HG03066 (cell line): ENCODE results near the gene FJX1.
"Not testable (repeated sequence)": the region's sequence is repeated elsewhere in the genome, so short reads cannot be mapped to it uniquely, and the experiment has no call there.

Source experiments
- ATAC-seq: cut with Tn5 transposase; IDR thresholded peaks from one replicate; pipeline ENCODE4 v1.9.1; 2021; ENCODE audit warnings: low read depth; ENCODE audit not compliant: unreplicated experiment

The FJX1 gene

DNA sequence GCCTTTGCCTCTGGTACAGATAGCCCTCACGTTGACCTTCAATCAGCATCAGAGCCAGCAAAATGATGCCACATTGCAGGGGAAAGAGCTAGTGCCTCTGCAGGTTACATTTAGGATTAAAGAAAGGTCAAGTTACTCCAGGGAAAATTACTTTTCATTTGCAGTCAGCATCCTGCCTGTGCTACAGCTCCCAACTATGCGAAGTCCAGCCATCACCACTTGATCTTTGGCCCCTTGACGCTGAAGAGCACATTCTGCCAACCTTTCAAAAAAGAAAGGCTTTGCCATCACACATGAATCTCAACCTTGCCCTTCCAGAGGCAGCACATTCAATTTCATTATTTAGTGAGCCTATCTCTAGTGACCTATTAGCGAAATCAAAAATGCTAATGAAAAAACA, 11.3 kb downstream of the FJX1 start:
- ATAC-seq = no peak

DNA sequence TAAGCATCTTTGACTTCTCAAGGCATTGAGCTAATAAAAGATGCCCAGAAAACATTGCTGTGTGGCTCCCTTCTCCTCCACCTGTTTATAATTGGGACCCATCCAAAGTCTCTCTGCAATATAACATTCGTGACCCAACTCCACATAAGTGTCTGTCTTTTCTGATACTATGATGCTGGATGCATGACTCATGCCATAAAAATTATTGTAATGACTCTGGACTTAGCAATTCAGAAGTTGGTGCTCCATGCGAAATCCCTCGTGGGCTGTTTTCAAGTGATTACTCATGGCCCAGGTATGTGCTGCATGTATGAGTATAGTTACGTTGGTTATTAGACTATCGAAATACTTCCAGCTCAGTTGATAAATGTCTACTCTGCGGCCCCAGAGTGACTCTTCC, 11.7 kb downstream of the FJX1 start:
- no peak for ATAC-seq

DNA sequence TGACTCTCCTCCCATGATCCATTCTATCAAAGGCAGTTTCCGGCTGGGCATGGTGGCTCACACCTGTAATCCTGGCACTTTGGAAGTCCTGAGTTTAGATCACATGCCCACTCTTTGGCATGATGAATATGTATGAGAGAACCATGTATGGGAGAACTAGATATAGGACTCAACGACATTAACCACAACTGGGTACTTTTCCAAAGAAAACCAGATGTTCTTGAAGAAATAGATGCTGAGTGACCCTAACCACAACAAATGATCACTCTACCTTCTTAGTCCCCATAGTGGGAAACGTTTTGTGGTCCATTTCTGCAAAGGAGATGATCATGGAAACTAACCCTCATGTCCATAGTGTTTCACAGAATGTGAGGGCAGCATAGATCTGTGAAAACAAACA, 13.6 kb downstream of the FJX1 start:
- ATAC-seq = no peak

DNA sequence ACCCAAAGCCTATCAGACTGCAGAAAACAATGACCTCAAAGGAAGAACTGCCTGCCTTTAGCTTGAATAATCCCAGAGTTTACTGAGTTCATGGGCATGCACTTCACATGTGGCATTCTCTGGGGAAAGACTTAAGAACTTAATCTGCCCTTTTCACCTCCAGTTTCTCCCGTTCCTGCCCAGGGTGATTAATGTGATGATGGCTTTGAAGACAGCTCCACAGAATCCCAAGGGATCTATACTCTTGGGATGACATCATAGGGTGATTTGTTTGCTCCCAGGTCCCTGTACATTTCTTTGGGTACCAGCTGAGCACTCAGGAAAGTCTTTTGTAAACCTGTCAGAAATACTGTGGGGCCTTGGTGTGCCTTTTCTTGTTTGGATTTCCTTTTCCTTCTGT, 14.0 kb downstream of the FJX1 start:
- ATAC-seq = no peak

DNA sequence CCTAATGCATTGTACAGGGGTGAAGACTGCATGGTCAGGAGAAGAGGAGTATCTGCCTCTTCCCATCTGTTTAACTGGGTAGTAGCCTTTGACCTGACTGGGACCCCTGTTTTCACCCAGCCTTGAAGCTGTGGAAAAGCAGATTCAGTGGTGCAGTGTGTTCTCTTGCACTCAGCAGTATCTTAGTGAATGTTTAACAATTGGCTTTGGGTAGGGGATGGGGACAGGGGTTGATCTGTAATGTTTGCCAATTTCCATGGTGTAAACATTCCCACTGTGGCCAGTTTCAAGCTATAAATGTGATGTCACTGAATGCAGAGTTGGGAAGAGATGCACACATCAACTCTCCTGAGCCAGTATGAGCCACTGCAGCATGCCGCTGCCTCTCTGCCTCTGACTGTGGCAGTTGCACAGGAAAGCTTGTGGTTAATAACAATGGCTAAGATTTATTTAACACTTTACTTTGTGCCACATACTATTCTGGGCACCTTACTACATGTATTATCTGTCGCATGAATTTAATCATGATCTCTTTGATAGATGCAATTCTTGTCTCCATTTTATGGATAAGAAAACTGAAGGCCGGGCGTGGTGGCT, 15.7 kb downstream of the FJX1 start:
- ATAC-seq = no peak

DNA sequence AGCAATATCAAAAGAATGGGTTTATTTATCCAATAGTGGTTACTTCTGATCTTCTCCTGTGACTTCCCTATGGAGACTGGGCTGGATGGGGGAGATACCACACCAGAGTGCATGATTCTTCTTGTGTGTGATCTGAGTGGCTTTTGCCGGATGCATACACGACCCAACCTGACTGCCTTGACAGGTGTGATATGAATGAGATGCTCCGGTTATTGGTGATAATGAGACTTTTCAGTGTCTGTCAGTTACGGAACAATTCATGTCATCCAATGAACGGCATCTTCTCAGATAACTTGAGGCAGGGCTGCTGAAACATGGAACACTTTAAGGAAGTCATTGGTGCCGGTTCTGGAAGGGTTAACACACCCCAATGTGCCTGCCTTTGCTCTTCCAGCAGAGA, 17.7 kb downstream of the FJX1 start:
- ATAC-seq = no peak

DNA sequence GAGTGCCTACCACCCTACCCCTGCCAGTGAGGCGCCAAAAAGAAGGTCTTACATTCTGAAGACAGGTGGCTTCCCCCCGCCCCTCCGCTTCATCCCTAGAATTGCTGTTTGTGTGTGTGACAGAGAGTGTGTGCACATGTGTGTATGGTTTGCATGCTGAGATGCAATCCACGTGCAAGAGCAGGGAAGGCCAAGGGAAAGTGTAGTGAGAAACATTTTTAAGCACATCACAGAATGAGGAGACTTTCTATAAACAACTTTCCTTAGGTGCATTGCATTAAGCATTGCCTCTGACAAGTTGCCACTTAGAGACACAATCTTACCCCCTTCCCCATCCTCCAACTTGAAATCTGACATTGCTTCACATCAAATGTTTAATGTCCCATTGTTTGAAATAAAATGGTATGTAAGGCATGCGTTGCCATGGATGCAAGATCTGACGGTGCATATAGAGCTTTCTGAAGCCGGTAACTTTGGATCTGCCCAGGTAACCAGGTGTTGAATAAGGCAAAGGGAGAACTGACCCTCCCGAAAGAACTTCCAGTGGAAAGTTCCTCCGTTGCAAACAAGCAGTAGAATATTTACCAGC, 21.4 kb downstream of the FJX1 start:
- no peak for ATAC-seq

DNA sequence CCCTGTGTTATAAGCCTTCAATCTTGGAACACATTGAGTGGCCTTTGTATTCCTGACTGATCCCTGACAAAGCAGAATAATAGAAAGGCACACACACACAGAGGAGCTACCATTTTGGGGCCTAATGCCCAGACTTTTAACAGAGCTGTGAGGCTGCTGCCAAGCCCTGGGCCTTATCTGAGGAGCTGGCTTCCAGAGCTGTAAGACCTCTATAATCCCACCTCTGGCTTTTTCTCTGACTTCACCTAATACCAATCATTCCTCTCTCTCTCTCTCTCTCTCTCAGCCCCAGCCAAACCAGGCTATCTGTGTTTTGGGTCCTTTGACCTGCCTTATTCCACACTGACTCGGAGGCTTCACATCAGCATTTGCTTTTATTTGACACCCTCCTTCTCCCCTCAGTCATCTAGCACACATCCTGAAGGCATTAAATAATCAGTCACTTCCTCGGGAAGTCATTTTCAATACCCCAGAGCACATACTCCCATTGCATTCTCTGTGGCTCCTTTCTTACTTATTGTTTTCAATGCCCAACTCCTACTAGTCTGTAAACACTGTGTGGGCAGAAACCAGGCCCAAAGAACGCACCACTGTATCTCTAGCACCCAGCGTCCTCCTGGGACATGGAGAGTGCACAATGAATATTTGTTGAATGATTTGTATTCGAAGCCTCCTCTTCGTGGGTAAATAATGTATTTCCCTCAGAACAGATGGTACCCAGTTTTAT, 23.1 kb downstream of the FJX1 start:
- ATAC-seq = no peak

DNA sequence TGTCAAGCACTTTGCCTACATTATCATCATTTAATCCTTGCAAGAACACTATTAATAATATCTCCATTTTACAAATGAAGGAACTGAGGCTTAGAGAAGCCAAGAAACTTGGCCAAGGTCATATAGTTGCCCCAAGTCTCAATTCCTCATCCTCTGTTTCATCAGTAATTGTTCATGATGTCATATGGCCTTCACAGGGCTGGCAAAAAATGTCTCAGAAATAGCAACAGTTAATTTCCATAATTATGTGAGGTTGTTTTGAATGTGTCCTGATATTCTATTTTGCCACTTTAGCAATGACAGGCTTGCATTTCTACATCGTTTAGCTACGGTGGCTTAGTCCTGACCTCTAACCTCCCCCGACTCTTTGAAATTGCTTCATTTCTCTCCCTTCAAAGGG, 23.7 kb downstream of the FJX1 start:
- ATAC-seq = no peak

DNA sequence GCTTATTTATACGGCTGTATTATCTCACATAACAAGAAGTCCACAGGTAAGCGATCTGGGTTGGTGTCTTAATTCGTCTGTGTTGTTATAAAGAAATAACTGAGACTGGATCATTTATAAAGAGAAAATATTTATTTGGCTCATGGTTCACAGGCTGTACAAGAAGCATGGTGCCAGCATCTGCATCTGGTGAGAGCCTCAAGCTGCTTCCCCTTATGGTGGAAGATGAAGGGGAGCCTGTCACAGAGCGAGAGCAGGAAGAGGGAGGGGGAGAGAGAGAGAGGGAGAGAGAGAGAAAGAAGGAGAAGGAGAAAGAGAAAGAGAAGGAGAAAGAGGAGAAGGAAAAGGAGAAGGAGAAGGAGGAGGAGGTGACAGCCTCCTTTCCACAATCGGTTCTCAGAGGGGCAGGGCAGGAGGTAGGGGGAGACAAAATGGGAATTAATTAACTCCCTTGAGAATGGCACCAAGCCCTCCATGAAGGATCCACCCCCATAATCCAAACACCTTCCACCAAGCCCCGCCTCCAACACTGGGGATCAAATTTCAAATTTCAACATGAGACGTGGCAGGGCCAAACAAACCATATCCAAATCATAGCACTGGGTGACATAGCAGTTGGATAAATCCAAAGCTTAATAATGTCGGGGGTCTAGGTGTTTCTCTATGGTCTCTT, 29.3 kb downstream of the FJX1 start:
- no peak for ATAC-seq

DNA sequence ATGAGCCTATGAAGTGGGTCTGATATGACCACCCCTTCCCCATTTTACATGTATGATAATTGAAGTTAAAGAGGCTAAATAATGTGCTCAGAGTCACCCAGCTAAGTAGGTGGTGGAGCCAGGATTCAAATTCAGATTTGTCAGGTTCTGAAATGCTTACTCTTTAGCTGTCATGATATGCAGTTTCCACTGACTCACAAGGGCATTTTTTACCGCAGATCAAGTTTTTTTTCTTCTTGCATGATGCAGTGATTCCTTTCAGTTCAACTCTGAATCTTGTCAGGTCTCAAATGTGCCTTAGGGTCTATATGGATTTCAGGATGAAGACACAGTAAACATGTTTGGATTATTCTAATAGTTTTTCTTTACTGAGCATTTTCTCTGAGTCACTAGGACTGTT, 31.7 kb downstream of the FJX1 start:
- no peak for ATAC-seq

DNA sequence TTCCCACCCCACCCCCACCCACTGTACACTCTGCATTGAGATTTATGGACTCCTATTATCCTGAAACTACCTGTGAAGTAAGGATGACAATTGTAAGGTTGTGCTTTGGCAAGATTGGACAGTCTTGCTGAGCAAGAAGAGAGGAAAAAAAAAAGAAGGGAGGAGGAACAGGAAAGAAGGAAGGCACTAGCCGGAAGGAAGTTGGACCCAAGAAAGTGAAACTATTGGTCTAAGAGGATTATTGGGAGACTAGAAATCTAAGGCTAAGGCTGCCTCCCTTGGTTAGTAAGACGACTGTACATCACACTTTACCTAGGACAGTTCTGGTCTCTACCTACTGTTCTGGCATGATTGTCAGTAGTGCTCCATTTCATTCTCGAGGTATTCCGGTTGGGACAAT, 32.2 kb downstream of the FJX1 start:
- ATAC-seq = no peak

DNA sequence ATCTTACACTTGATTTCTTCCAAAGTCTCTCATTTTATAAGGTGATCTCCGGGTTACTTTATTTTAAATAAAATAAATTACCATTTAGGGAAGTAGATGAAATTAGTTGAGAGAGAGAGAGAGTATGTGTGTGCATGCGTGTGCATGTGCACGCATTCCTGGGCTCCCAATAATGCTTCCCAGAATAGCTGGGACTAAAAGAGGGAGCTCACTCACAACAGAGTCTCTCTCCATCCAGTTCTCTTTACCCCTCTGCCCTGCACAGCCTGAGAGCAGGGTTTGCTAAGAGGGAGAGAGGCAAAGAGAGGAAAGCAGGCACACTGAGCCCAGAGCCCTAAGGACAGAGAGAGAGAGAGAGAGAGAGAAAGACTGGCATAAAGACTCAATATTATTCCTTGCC, 33.0 kb downstream of the FJX1 start:
- ATAC-seq = no peak

DNA sequence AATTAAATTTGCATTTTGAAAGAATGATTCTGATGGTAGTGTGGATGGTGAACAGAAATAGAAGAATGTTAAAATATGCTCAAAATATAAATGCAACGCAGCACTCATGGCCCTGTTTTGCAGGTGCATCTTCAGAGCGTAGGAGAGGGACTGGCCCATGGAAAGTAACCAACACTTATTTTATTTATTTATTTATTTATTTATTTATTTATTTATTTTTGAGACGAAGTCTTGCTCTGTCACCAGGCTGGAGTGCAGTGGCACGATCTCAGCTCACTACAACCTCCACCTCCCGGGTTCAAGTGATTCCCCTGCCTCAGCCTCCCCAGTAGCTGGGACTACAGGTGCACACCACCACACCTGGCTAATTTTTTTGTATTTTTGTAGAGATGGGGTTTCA, 34.5 kb downstream of the FJX1 start:
- ATAC-seq = not testable (repeated sequence)

DNA sequence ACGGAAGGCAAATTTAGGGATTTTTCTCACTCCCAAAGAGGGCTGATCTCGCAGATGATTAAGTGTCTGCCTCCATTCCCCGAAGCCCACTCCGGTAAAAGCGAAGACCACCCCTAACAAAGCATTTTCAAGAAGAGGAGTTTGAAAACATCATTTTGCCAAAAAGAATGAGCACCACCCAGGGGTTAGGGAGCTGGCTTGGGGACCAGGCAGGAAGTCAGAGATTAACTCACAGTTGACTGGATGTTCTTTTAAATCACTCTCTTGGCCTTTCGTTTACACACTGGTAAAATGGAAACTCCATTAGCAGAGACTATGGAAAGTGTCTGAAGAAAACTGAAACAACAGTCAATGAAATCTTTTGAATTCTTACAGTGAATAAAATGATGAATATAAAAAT, 36.5 kb downstream of the FJX1 start:
- no peak for ATAC-seq

DNA sequence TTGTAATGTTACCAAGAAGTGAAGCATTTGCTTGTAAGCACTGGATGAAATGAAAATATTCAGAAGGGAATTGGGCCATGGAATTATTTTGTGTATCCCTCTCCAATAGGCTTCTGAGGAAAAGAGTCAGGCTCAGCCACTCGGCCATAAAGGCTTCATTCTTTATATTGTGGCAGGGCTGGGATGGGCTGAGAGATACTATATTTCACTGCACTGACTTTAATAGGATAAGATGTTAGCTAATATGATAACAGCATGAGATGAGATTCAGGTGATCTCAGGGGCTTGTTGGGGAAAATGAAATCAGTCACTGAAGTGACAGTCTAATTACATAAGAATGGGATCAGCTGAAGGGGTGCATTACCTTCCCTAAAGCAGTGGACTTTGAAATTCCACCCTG, 37.0 kb downstream of the FJX1 start:
- ATAC-seq = no peak

DNA sequence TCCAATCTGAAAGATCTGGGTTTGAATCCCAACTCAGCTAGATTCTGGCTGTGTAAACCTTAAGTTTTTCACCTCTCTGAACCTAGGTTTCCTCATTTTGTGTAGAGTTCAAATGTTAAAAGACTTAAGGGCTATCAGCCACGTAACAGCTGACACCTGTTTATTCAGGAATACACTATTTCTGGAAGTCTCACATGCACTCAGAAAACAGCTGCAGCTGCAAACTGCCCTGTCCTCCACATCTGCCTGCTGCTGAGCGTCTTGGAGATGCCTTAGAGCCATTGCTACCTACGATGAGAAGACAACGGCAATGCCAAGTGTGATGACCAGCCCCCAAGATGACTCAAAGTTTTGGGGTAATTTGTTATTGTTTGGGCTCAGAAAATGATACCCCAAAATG, 37.6 kb downstream of the FJX1 start:
- no peak for ATAC-seq

DNA sequence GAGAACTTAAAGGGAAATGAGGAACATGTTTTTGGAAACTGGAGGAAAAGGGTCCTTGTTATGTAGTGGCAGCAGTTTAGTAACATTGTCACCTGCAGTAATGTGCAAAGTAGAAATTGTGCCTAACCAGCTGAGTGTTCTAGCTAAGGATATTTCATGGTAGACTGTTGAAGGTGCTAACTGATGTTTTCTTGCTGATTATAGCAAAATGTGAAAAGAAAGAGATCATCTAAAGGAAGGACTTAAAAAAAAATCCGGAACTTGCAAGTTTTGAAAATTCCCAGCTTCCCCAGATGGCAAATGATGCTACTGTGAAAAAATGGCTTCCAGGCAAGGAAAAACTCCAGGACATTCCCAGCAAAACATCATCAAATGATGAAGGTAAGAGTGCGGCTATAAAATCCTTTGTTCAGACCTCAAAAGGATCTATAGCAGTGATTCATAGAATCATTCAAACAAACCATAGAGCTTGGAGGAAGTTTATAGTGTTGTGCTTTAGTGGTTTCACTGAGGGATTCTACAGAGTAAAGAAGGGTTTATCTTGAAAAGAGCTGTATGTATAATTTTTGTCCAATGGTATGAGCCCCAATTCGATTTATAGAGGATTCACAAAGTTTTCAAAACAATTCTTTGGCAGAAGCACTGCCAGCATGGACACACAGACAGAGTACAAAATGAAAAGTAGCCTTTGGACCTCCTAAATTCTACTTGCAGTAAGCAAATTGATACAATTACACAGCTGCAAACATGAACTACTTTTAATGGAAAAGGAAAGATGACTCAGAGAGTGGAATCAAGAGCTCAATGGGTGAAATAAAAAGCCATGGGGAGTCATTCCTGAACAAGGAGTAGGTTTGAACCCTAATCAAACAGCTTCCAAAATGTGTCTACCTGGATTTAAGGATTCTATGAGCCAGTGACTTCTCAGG, 40.0 kb downstream of the FJX1 start:
- no peak for ATAC-seq

DNA sequence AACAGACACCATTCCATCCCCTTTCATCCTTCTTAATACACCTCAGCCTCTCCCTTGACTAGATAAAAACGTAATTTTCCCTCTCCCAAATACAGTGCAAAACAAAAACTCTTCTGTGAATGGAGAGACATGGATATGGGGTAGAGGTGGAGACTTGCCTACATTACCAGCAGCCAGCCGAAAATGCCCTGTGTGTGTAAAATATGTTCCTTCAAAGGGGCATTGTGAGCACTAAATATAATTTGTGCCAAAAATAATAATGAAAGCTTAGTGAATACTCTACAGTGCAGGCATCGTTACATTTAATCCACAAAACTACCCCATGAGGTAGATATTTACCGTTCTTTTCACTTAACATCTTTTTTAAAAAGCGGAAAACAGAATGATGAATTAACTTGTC, 43.3 kb downstream of the FJX1 start:
- ATAC-seq = no peak

DNA sequence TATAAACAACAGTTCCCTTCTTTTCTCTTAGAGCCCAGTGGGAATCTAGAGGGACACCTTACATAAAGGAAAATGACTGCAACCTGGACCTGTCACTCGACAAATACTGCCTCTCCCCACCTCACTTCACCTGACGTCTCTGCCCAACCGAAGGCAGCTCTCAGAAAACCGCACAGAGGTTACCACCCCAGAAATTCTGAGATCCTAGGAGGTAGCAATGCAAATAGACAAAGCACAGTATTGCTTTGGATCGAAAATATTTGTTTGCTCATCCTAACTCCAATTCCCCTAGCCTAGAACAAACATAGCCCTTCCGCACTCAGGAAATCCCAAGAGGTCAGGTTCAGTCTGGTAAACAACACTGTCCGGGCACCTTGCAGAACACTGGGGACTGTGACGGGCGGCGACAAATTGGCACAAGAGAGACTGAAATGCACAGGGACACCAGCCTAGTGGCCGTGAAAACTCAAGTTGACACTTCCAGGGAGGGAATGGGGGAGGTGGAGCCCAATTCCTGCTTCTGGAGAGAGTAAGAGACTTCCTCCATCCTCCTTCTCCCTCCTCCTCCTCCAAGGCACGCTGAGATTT, 43.9 kb downstream of the FJX1 start:
- ATAC-seq = peak; percentile 47
